H1 (cell line): ENCODE results near the gene MGLL. TPM values are rescaled to one million over a fixed set of nuclear protein-coding genes. Genes with fewer than 3 reads are reported as not detected.

Experiments
- ASH2L ChIP-seq: fragments of 200-600, 300-600 bp; sonication (generic); IDR thresholded peaks from one replicate; pipeline ENCODE4 v1.7.1; 2017; ENCODE audit warnings: low read length
- BCL11A ChIP-seq, 2 experiments: IDR thresholded peaks; one replicate each; pipeline ENCODE4 v1.6.1; 2011; ENCODE audit warnings: low read depth in 2 of 2, low read length in 2 of 2, mild to moderate bottlenecking in 2 of 2
- EP300 ChIP-seq, 2 experiments: IDR thresholded peaks; 1 replicate in 1 of 2; 2 replicates in 1 of 2; pipeline ENCODE4 v1.6.1; 2011 to 2012; ENCODE audit warnings: low read depth in 2 of 2, low read length in 2 of 2, mild to moderate bottlenecking in 2 of 2, borderline replicate concordance in 1 of 2, inconsistent platforms in 1 of 2, moderate library complexity in 1 of 2
- FOSL1 ChIP-seq: IDR thresholded peaks from 2 replicates; pipeline ENCODE4 v1.6.1; 2011; ENCODE audit warnings: mild to moderate bottlenecking, low read depth, low read length, moderate library complexity; ENCODE audit not compliant: insufficient read depth
- GABPA ChIP-seq: IDR thresholded peaks from 2 replicates; pipeline ENCODE4 v1.6.1; 2011; ENCODE audit warnings: mild to moderate bottlenecking, low read length, moderate library complexity, borderline replicate concordance; ENCODE audit not compliant: insufficient read depth
- POU5F1 ChIP-seq: IDR thresholded peaks from 2 replicates; pipeline ENCODE4 v1.6.1; 2011; ENCODE audit warnings: low read depth, mild to moderate bottlenecking, low read length, moderate library complexity
- SIX5 ChIP-seq: IDR thresholded peaks from 2 replicates; pipeline ENCODE4 v1.6.1; 2011; ENCODE audit warnings: mild to moderate bottlenecking, low read depth, low read length
- TAF7 ChIP-seq: optimal IDR thresholded peaks from 2 replicates; pipeline ENCODE3; 2011; ENCODE audit warnings: low read depth, mild to moderate bottlenecking, inconsistent platforms, low read length, moderate library complexity, borderline replicate concordance
- ZNF274 ChIP-seq: IDR thresholded peaks from 2 replicates; pipeline ENCODE4 v1.7.0; 2012; ENCODE audit warnings: low read length, borderline replicate concordance; ENCODE audit errors: extremely low read depth
- polyA plus RNA-seq, 7 experiments: library from polyadenylated mRNA; depleted of rRNA in 3 of 7; stranded (reverse) in 5 of 7; unstranded in 2 of 7; fragments of >200 nt in 5 of 7; fragments of 200-250 nt in 2 of 7; gene quantifications; 1 replicate in 5 of 7; 2 replicates in 1 of 7; 4 replicates in 1 of 7; pipeline versions ENCODE4 v1.2.1 to v1.2.3, GENCODE V29; 2011 to 2013; ENCODE audit warnings: missing spikeins in 2 of 7, mixed read lengths in 2 of 7
- total RNA-seq: library from RNA; stranded (reverse); fragmentation: NEBNext Ultra II Directional; extraction: Animal tissue kit (Norgen Biotek cat#: 25700); gene quantifications from 2 replicates; pipeline ENCODE4 v1.2.1, GENCODE V29; 2021
- TF ChIP-seq, protein P1 (sequence below): fragments of 300-600 bp; sonication (generic); IDR thresholded peaks from 2 replicates; pipeline ENCODE4 v1.7.1; 2012; ENCODE audit warnings: low read length, moderate library complexity, mild to moderate bottlenecking, inconsistent platforms; ENCODE audit not compliant: insufficient replicate concordance

The MGLL gene
- total and polyA plus RNA-seq, 2 of the 8 experiments (the other 6 are each of a cell fraction or from before 2014, with no cell fraction given), result 0.05 to 0.34 TPM

DNA sequence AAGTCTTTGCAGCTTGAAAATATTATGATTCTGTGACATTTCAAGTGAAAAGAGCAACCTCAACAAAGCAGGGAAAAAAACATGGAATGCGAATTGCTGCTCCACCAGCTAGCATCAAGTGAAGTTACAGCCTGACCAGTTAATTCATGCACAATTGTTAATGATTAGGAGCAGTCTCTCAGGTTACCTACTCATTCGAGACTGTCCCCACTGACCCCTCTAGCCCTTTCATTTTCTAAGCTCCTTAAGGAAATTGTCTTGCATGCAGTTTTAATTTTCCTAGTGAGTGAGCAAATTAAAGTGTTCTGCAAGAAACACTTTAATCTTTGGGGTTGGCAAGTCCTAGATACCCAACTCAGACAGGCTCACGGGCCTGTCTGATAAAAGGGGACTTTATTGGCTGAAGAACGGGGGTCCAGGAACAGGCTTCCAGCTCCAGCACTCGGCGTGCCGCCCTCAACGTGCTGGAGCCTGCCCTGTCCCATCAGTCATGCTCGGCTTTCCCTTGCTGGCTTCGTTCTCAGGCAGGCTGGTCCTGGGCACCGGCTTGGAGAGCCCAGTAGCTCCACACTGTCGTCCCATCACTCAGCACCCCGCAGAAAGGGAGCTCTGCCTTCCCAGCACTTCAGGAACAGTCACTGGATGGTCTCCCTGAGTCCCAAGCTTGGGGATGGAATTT, 175.0 kb downstream of the MGLL start (continued):
- TF ChIP-seq, protein P1, sequence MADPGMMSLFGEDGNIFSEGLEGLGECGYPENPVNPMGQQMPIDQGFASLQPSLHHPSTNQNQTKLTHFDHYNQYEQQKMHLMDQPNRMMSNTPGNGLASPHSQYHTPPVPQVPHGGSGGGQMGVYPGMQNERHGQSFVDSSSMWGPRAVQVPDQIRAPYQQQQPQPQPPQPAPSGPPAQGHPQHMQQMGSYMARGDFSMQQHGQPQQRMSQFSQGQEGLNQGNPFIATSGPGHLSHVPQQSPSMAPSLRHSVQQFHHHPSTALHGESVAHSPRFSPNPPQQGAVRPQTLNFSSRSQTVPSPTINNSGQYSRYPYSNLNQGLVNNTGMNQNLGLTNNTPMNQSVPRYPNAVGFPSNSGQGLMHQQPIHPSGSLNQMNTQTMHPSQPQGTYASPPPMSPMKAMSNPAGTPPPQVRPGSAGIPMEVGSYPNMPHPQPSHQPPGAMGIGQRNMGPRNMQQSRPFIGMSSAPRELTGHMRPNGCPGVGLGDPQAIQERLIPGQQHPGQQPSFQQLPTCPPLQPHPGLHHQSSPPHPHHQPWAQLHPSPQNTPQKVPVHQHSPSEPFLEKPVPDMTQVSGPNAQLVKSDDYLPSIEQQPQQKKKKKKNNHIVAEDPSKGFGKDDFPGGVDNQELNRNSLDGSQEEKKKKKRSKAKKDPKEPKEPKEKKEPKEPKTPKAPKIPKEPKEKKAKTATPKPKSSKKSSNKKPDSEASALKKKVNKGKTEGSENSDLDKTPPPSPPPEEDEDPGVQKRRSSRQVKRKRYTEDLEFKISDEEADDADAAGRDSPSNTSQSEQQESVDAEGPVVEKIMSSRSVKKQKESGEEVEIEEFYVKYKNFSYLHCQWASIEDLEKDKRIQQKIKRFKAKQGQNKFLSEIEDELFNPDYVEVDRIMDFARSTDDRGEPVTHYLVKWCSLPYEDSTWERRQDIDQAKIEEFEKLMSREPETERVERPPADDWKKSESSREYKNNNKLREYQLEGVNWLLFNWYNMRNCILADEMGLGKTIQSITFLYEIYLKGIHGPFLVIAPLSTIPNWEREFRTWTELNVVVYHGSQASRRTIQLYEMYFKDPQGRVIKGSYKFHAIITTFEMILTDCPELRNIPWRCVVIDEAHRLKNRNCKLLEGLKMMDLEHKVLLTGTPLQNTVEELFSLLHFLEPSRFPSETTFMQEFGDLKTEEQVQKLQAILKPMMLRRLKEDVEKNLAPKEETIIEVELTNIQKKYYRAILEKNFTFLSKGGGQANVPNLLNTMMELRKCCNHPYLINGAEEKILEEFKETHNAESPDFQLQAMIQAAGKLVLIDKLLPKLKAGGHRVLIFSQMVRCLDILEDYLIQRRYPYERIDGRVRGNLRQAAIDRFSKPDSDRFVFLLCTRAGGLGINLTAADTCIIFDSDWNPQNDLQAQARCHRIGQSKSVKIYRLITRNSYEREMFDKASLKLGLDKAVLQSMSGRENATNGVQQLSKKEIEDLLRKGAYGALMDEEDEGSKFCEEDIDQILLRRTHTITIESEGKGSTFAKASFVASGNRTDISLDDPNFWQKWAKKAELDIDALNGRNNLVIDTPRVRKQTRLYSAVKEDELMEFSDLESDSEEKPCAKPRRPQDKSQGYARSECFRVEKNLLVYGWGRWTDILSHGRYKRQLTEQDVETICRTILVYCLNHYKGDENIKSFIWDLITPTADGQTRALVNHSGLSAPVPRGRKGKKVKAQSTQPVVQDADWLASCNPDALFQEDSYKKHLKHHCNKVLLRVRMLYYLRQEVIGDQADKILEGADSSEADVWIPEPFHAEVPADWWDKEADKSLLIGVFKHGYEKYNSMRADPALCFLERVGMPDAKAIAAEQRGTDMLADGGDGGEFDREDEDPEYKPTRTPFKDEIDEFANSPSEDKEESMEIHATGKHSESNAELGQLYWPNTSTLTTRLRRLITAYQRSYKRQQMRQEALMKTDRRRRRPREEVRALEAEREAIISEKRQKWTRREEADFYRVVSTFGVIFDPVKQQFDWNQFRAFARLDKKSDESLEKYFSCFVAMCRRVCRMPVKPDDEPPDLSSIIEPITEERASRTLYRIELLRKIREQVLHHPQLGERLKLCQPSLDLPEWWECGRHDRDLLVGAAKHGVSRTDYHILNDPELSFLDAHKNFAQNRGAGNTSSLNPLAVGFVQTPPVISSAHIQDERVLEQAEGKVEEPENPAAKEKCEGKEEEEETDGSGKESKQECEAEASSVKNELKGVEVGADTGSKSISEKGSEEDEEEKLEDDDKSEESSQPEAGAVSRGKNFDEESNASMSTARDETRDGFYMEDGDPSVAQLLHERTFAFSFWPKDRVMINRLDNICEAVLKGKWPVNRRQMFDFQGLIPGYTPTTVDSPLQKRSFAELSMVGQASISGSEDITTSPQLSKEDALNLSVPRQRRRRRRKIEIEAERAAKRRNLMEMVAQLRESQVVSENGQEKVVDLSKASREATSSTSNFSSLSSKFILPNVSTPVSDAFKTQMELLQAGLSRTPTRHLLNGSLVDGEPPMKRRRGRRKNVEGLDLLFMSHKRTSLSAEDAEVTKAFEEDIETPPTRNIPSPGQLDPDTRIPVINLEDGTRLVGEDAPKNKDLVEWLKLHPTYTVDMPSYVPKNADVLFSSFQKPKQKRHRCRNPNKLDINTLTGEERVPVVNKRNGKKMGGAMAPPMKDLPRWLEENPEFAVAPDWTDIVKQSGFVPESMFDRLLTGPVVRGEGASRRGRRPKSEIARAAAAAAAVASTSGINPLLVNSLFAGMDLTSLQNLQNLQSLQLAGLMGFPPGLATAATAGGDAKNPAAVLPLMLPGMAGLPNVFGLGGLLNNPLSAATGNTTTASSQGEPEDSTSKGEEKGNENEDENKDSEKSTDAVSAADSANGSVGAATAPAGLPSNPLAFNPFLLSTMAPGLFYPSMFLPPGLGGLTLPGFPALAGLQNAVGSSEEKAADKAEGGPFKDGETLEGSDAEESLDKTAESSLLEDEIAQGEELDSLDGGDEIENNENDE, result no peak
- TF ChIP-seq BCL11A (IDR thresholded peaks at IDR 0.05; ENCODE audit: low read depth in 2 of 2, low read length in 2 of 2), result no peak
- no peak for TF ChIP-seq FOSL1
- no peak for TF ChIP-seq POU5F1
- TF ChIP-seq EP300 (IDR thresholded peaks at IDR 0.05; ENCODE audit: borderline replicate concordance in 1 of 2, low read depth in 2 of 2, low read length in 2 of 2), result no peak
- no peak for TF ChIP-seq ASH2L
- TF ChIP-seq SIX5, result no peak
- TF ChIP-seq TAF7, result no peak
- no peak for TF ChIP-seq ZNF274
- TF ChIP-seq GABPA, result no peak
